Adrenal gland (tissue), 12 donors: Measurements from ENCODE around the gene CACNG1. TPM values are rescaled to one million over a fixed set of nuclear protein-coding genes. Genes with fewer than 3 reads are reported as not detected.
"Not testable (repeated sequence)": the region's sequence is repeated elsewhere in the genome, so short reads cannot be mapped to it uniquely, and the experiment has no call there.

Source experiments
- DNase-seq, 7 donors: peaks; one replicate each; pipeline ENCODE4 v3.0.0-alpha.2; 2019 to 2020
- H3K27ac ChIP-seq, 5 donors: fragments of 200-600 bp; sonication (generic) in 4 of 5; 1 replicate in 3 of 5; 2 replicates in 2 of 5; pipeline versions ENCODE4 v1.5.1 to v1.8.0; 2016 to 2020; ENCODE audit warnings: mild to moderate bottlenecking in 1 of 5
- H3K27me3 ChIP-seq: fragments of 200-600 bp; 2 replicates; pipeline ENCODE4 v1.8.0; 2021
- H3K36me3 ChIP-seq, 2 donors: fragments of 200-600 bp; replicated peaks in 1 of 2; 1 replicate in 1 of 2; 2 replicates in 1 of 2; pipeline versions ENCODE4 v1.5.1 to v1.8.0; 2018 to 2022
- H3K4me1 ChIP-seq, 2 donors: fragments of 200-600 bp; replicated peaks in 1 of 2; 1 replicate in 1 of 2; 2 replicates in 1 of 2; pipeline versions ENCODE4 v1.5.1 to v1.8.0; 2018 to 2021
- H3K4me3 ChIP-seq, 4 donors: fragments of 200-600 bp; sonication (generic) in 3 of 4; one replicate each; pipeline ENCODE4 v1.5.1; 2016 to 2018
- H3K9me3 ChIP-seq, 3 donors: fragments of 200-600 bp; sonication (generic) in 1 of 3; replicated peaks in 1 of 3; 1 replicate in 2 of 3; 2 replicates in 1 of 3; pipeline versions ENCODE4 v1.5.1 to v1.8.0; 2016 to 2021
- CTCF ChIP-seq, 6 experiments: fragments of 450-650 bp in 4 of 6; fragments of 200-600 bp in 2 of 6; sonication (generic) in 1 of 6; IDR thresholded peaks; 1 replicate in 5 of 6; 2 replicates in 1 of 6; pipeline versions ENCODE4 v1.5.1 to v1.8.0; 2016 to 2021; ENCODE audit warnings: antibody characterized with exemption in 6 of 6, mild to moderate bottlenecking in 2 of 6, moderate library complexity in 1 of 6
- POLR2A ChIP-seq, 2 donors: fragments of 450-650 bp; IDR thresholded peaks; one replicate each; pipeline ENCODE4 v1.6.1; 2017; ENCODE audit warnings: antibody characterized with exemption in 2 of 2, mild to moderate bottlenecking in 2 of 2, moderate library complexity in 1 of 2
- whole genome bisulfite sequencing, 4 donors: extraction: QIAGEN DNeasy Blood & Tissue Kit in 2 of 4; methylation state at CpG; one replicate each; pipeline versions ENCODE4 v1.1.5 to v1.1.7; 2013 to 2017; 5-methylcytosine and 5-hydroxymethylcytosine counted together
- intact Hi-C, 2 donors: fragments of 100-400 bp; cut with DNase I; formaldehyde crosslinking; loops; one replicate each; pipeline versions ENCODE4 v1.14.1 to v1.15.0; 2022 to 2023
- polyA plus RNA-seq, 3 donors: library from polyadenylated mRNA; stranded (reverse); fragments of 200-250 nt in 2 of 3; fragments of 350-450 nt in 1 of 3; fragmentation: Illumina TruSeq in 1 of 3; extraction: RNeasy Lipid Tissue Mini Kit (QIAGEN cat#74804) in 1 of 3; gene quantifications; one replicate each; pipeline ENCODE4 v1.2.3, GENCODE V29; 2013 to 2014
- total RNA-seq, 9 donors: library from RNA; depleted of rRNA in 4 of 9; stranded (reverse); fragments of >200 nt in 4 of 9; fragments of 120-200 nt in 1 of 9; fragmentation: NEBNext Ultra II Directional in 1 of 9; extraction: Animal tissue kit (Norgen Biotek cat#: 25700) in 1 of 9; gene quantifications; one replicate each; pipeline versions ENCODE4 v1.1.0 to v1.2.4, GENCODE V29; 2013 to 2023
- donor health status: healthy with polysubstance abuse.
- donor health status: Bipolar disorder and iron deficiency.
- donor health status: DM: yes; HTN: yes; CAD: no.
- donor health status: DM: no; HTN: no; CAD: no.
- donor health status: DM: no; HTN: no; CAD: no.
- donor health status: DM: yes; HTN: yes; CAD: no.

CACNG1 gene
- total and polyA plus RNA-seq, 12 donors, result 0.28 to 5.9 (median 1.2) TPM; not detected in 2

DNA sequence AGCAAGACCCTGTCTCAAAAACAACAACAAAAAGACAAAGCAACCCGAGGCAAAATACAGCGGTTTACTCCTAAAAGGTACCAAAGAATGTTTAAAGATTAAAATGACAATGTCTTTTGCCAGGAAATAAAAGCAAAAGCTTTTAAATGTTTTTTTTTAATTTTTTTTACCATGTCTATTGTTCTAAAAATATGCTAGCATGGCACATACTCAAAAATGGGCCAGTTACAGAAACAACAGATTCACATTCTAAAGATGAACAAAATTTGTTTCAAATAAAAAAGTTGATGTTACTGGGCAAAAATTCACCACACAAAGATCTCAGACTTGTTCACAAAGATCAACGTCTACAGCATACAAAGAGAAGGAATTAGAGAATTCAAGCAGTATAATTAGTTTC lies 41.1 kb downstream of the CACNG1 start:
- intact Hi-C loops, result no loop called here
- DNase-seq, result no peak
- Histone ChIP-seq H3K27me3 (no peaks in the 10 kb centered on the region), H3K9me3 (no peaks in the 10 kb centered on the region), H3K4me1 (no peaks in the 10 kb centered on the region), H3K27ac (no peak overlapping the region), H3K4me3 (no peak overlapping the region), H3K36me3 (peaks cover 0 to 6% of the 10 kb centered on the region in 2 donors)
- 87 to 91% (median 90%) methylated on average over 3 of the region's 3 CpGs for WGBS, 4 donors
- TF ChIP-seq POLR2A (IDR thresholded peaks at IDR 0.05) (no peak), CTCF (IDR thresholded peaks at IDR 0.05) (no peak)

DNA sequence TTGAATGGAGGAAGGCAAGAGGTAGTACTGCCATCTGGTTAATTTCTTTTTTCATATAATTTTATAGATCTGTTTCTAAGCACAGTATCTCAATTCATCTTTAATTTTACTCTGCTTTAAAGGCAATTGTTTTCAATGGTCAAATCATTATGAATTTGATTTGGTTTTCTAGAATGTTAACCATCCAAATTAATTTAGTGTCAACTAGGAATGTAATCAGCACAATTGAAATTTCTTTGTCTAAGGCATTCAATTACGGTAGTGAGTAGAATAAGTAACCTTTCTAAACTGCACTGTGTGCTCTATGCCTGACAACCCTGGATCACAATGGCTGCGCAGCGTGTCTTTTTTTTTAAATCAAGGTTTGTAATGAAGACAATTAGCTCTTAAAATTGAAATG lies 44.3 kb downstream of the CACNG1 start:
- no peak overlapping the region for H3K4me3 ChIP-seq
- 95 to 99% (median 97%) methylated on average over 3 of the region's 3 CpGs for WGBS, 4 donors
- no peak for DNase-seq
- H3K9me3 ChIP-seq, result no peaks in the 10 kb centered on the region
- no peaks in the 10 kb centered on the region for H3K4me1 ChIP-seq
- H3K27ac ChIP-seq, result no peak overlapping the region
- H3K27me3 ChIP-seq, result no peaks in the 10 kb centered on the region
- H3K36me3 ChIP-seq, result peaks cover 0 to 6% of the 10 kb centered on the region in 2 donors
- intact Hi-C loops, result no loop called here
- no peak for TF ChIP-seq POLR2A (IDR thresholded peaks at IDR 0.05)
- no peak for TF ChIP-seq CTCF (IDR thresholded peaks at IDR 0.05)

DNA sequence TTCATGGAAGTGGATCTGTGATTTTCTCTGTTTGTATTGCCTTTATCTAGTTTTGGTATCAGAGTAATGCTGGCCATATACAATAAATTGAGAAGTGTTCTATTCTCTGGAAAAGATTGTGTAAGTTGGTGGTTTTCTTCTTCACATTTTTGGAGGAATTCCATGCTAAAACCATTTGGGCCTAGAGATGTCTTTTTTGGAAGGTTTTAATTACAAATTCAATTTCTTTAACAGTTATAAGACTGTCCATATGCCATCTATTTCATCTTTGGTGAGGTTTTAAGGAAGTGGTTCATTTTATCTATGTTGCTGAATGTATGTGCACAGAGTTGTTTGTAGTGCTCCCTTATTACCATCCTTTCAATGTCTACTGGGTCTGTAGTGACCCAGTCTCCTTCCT lies 46.0 kb downstream of the CACNG1 start:
- Histone ChIP-seq H3K36me3 (peaks cover 0 to 6% of the 10 kb centered on the region in 2 donors), H3K4me1 (peaks cover 0 to 2% of the 10 kb centered on the region in 2 donors), H3K27ac (no peak overlapping the region), H3K27me3 (no peaks in the 10 kb centered on the region), H3K4me3 (no peak overlapping the region), H3K9me3 (no peaks in the 10 kb centered on the region)
- intact Hi-C loops, result no loop called here
- DNase-seq, result no peak
- TF ChIP-seq CTCF (IDR thresholded peaks at IDR 0.05) (no peak), POLR2A (IDR thresholded peaks at IDR 0.05) (no peak)

DNA sequence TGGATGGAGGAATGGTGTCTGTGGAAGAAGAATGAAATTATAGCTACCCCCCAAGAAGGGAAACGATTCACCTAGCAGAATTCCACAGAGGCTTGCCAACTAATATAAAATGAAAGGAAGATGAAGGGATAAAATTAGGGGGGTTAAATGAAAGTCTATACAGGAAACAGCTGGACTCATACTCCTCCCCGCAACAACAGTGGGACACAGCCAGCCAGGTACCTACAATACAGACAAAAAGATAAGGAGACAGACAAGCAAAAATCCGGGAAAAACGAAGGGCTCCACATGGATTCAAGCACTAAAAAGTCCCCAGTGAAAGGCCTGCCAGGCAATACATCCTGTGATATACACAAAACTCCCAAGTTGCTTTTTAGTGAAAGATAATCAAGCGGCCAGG lies 47.9 kb downstream of the CACNG1 start:
- Histone ChIP-seq H3K4me1 (peaks cover 0 to 8% of the 10 kb centered on the region in 2 donors), H3K27me3 (no peaks in the 10 kb centered on the region), H3K27ac (no peak overlapping the region), H3K9me3 (no peaks in the 10 kb centered on the region), H3K4me3 (no peak overlapping the region), H3K36me3 (no peaks in the 10 kb centered on the region)
- 92 to 95% (median 93%) methylated on average over 5 of the region's 5 CpGs for WGBS, 4 donors
- no peak for DNase-seq
- intact Hi-C loops, result no loop called here
- TF ChIP-seq POLR2A (IDR thresholded peaks at IDR 0.05), result no peak

GRCh38 chr17:67092710-67093109 lies 48.4 kb downstream of the CACNG1 start:
- intact Hi-C loops, H3K27me3 ChIP-seq, H3K4me1 ChIP-seq, DNase-seq, H3K27ac ChIP-seq, H3K9me3 ChIP-seq, H3K36me3 ChIP-seq, H3K4me3 ChIP-seq: not testable (repeated sequence)
- WGBS, 4 donors, result 94 to 96% (median 95%) methylated on average over 7 of the region's 7 CpGs
